Kidney capillary endothelial cell (primary cell): ENCODE measurements around the gene TCAF1.
A peak's percentile ranks its signal among the peaks of the same experiment; 100 is the strongest.
"Not testable (repeated sequence)": the region's sequence is repeated elsewhere in the genome, so short reads cannot be mapped to it uniquely, and the experiment has no call there.

ENCODE experiments used
- DNase-seq: peaks from one replicate; pipeline ENCODE4 v3.0.0-alpha.2; 2018; ENCODE audit warnings: low spot score

Gene TCAF1

DNA sequence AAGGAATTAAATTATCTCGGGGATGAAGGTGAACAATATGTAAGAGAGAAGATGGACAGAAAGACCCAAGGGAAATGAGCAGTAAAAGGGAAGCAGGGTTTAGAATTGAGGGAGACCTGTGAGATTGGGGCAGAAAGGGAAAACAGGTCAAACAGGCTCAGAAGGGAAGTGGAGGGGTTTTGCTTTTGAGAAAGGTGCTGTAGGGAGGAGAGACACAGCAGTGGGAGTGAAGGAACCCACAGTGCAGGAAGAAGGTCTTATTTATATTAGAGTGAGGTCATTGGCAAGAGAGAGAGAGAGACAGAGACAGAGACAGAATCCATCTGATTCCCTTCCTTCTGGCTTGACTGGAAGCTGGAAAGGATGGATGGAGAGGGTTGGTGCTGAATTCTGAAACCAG, 3.5 kb upstream of the TCAF1 start:
- no peak for DNase-seq

DNA sequence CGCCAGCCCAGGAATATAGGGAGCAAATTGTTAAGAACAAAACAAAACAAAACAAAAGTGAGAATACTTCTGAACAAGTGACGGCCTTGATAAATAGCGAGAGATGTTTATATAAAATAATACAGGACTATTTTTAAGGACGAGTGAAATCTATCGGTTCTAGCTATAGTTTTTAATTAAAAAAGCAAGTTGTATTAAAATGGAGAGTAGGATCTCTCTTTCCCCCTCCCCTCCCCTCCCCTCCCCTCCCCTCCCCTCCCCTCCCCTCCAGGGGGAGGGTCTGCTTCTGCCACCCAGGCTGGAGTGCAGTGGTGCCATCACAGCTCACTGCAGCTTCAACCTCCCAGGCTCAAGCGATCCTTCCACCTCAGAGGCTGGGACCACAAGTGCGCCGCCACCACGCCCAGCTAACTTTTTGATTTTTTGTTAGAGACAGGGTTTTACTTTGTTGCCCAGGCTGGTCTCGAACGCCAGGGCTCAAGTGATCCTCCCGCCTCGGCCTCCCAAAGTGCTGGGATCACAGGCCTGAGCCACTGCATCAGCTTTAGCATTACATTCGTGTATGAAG, 440 bp upstream of the TCAF1 start:
- no peak for DNase-seq

GRCh38 chr7:143901332-143901667, 676 bp downstream of the TCAF1 start:
- no peak for DNase-seq

- DNase-seq, result no peak
These were observed 1.7 kb downstream of the TCAF1 start for GRCh38 chr7:143900230-143900766.

DNA sequence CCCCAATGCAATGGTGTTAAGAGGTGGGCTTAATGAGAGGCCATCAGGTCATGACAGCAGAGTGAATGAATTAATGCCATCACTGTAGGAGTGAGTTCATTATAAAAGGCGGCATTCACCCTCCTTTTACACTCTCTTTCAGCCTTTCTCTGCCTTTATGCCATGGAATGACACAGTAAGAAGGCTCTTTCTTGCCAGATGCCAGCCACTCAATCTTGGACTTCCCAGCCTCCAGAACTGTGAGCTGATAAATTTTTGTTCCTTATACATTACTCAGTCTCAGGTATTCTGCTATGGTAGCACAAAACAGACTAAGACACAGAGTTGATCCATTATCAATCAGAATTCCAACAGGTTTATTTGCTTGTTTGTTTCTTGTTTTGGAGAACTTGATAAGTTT, 3.2 kb downstream of the TCAF1 start:
- no peak for DNase-seq

GRCh38 chr7:143896667-143897066, 5.3 kb downstream of the TCAF1 start:
- no peak for DNase-seq

GRCh38 chr7:143892527-143893300, 9.3 kb downstream of the TCAF1 start:
- no peak for DNase-seq

- DNase-seq, result no peak
These were observed 10.5 kb downstream of the TCAF1 start for GRCh38 chr7:143891457-143891856.

DNA sequence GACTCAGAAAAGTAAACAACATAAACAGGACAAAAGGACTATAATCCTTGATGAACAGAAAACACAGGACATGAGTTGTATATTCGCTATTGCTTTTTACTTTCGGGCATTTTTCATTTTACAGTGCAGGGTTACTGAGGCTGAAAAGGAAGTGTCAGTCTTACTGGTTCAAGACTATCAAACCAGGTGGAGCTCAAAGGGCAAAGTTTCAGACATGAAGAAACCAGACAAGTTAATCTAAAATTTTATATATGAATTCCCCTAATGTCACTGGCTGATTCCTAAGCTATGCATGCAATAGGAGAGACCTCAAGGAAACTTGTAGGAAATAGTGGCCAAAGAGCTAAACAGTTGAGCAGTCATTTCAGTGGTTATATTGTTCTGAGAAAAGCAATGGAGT, 11.4 kb downstream of the TCAF1 start:
- no peak for DNase-seq

- DNase-seq, result no peak
These were observed 12.9 kb downstream of the TCAF1 start for GRCh38 chr7:143889068-143889467.

DNA sequence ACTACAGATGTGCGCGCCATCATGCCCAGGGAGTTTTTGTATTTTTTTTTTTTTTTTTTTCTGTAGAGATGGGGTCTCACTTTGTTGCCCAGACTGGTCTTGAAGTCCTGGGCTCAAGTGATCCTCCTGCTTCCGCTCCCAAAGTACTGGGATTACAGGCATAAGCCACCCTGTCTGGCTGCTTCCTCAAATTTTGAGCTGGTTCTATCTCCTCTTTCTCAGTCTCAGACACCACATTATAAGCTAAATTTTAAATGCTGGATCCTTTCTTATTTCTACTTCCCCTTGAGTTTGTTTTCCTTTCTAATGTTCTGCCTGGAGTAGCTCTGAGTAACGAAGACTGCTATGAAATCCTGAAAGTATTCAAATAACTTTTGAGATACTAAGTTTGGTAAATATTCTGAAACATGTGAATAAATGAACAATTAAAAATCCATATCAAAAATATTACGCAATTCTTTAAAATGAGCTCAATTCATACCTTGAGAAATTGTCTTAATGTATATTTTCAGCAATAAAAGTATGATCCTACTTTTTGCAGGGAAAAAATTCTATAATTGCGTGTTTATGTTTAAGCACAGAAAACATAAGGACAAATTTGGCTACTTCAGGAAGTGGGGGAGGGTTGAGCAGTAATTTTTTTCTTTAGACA, 15.0 kb downstream of the TCAF1 start:
- no peak for DNase-seq

GRCh38 chr7:143885951-143886350, 16.0 kb downstream of the TCAF1 start:
- no peak for DNase-seq

- DNase-seq, result peak; percentile 62
These were observed 16.9 kb downstream of the TCAF1 start for GRCh38 chr7:143884969-143885559.

GRCh38 chr7:143884241-143884968, 17.6 kb downstream of the TCAF1 start:
- no peak for DNase-seq

GRCh38 chr7:143882604-143883078, 19.3 kb downstream of the TCAF1 start:
- DNase-seq, result no peak

DNA sequence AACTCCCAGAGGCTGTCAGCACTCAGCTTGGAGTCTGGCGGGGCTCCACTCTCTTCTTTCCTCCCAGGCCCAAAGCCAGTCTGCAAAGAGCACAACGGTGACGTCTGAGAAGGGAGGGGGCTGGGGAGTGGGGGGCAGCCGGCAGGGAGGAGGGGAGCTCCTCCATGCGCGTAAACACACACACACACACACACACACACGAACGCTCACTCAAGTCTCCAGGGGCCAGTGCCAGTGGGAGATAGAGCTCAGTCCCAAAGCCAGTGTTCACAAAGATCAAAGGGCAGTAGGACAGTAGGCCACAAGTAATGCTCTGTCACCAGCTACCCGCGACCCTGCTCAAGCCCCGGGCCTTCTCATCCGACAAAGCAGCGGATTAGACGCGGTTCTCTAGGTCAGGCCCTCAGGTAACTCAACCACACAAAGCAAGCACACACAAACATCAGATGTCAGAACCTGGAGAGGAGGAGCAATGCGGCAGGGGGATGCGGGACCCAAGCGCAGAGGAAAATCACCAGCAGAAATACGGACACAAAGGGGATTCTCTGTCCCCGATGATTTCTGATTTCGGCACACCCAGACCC, 19.9 kb downstream of the TCAF1 start:
- no peak for DNase-seq

GRCh38 chr7:143878884-143879283, 23.1 kb downstream of the TCAF1 start:
- DNase-seq, result no peak

DNA sequence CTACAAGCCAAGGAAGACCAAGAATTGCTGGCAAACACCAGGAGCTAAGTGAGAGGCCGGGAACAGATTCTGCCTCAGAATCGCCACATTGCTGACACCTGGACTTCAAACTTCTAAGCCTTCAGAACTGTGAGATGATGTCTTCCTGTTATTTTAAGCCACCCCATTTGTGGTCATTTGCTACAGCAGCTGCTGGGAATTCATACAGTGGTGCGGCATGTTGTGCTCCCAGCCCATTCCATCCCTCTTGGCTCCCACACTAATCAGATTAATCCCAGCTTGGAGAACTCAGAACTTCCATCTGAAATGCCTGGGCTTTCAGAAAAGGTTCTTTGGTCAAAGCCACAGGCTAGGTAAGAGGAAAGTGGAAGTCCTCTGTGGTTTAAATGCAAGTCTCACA, 24.9 kb downstream of the TCAF1 start:
- no peak for DNase-seq

GRCh38 chr7:143876218-143876617, 25.8 kb downstream of the TCAF1 start:
- DNase-seq, result no peak

DNA sequence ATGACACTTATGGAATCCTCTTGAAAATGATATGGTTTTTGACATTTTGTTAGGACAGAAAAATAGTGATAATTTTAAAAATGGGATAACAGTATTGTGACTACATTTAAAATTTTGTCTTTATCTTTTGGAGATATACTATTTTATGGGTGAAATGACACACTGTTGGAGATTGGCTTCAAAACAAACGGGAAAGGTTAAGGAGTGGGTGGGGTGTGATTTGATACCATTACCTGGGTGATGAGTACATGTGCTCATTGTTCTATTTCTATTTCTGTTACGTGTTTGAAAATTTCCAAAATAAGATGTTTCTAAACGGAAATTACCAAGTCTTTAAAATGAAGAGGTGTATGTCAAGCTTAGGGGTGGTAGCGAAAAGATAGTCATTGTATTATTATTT, 28.7 kb downstream of the TCAF1 start:
- not testable (repeated sequence) for DNase-seq

- not testable (repeated sequence) for DNase-seq
These were observed 30.4 kb downstream of the TCAF1 start for GRCh38 chr7:143871534-143871933.

DNA sequence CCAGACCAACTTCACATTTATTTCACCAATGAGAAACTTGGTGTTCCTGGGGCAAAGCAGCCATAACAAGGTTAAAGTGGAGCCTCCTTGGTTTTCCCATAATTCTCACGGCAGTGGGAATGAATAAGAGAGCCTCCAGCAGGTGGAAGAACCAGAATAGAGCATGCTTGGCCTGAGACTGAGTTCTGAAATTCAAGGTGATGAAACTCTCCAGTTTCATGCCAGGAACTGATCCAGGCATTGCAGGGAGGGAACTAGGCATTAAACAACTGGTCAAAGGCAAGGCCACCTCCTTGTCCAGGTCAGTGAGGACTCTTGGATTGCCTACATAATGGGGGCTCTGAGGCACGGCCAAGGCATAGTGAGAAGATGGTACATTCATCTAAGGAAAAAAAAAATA, 44.0 kb downstream of the TCAF1 start:
- not testable (repeated sequence) for DNase-seq
